ENCODE results near the gene APOC1.

Gene APOC1

DNA sequence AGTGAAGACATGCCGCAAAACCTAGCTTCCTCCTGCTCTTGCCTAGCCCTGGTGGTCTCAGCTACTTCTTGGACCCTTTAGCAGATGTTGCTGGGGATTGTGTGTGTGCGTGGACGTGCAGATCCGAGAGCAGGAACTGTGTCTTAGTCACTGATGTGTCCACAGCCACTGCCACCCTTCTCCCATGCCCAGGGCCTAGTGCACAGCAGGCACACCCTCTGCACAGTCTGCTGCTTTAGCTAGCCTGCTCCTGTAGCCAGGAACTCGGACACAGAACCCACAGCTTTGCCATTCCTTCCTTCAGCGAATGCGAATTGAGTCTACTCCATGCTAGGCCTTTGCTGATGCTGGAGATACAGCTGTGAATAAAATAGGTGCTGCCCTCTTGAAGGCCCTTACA, 43.1 kb downstream of the APOC1 start:
- no peak for DNase-seq

- no peak for DNase-seq
Measured at GRCh38 chr19:44958090-44958489, 43.7 kb downstream of the APOC1 start.

- DNase-seq: no peak
Measured at GRCh38 chr19:44959691-44960090, 45.3 kb downstream of the APOC1 start.

DNA sequence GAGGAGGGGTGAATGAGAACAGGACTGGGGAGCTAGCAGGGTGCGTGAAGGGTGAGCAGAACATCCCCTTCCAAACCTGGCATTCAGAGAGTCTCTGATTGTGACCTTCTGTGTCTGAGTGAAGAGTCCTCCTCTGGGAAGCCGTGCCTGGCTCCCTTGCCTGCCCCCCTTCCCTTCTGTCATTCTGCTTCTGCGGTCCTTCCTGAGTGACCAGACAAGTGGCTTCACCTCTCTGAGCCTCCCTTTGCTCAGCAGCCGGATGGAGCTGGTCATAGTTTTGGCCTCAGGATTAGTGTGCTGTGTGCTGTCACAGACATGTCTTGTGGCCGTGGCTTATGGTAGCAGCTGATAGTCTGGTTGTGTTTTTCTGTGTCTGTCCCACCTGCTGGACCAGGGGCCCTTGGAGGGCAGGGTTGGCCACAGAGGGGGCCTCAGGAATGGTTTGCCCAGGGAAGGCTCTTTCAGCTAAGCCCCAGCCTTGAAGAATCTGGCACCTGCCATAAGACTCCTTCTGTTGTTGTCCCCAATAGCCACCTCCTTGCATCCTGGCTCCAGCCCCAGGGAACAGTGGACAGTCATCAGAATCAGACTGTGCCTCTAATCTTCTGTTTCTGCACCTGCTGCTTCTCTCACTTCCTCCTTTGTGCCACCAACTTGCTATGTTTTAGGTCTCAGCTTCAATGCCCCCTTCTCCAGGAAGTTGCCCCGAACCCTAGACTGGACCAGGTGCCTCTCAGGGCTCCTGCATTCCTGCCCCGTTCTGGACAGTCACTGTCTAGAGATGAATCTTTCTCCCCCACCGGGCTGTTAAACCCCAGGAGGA, 46.7 kb downstream of the APOC1 start:
- no peak for DNase-seq

GRCh38 chr19:44961821-44962220, 47.4 kb downstream of the APOC1 start:
- DNase-seq: no peak

DNA sequence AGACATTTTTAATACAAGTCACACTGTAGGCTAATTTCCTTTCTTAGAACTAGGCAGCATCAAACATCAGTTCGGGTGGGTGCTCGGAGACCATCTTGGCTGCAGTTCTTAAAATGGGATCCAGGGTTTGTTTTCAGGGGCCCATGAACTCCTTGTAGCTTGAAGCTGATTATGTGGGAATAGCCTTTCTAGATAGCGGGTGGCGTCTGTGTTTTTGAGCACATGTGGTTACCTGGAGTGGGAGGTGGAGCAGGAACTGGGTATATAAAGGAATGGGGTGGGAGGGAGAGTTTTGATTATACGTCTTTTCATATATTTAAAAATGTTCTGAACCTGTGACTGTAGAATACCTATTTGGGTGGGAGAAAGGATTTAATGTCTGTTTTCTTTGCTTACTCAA, 53.7 kb downstream of the APOC1 start:
- DNase-seq: no peak

- no peak for DNase-seq
Measured at GRCh38 chr19:44968670-44969069, 54.3 kb downstream of the APOC1 start.
